Activated naive CD8-positive, alpha-beta T cell (primary cell): ENCODE data around the gene LHFPL6.
"Not testable (repeated sequence)": the region's sequence is repeated elsewhere in the genome, so short reads cannot be mapped to it uniquely, and the experiment has no call there.

Experiments used
- H3K27ac Mint-ChIP-seq: one replicate; pipeline ENCODE4 v1.8.0; 2021; ENCODE audit warnings: mixed read lengths
- H3K27me3 Mint-ChIP-seq: one replicate; pipeline ENCODE4 v1.8.0; 2021; ENCODE audit warnings: mixed read lengths
- H3K36me3 Mint-ChIP-seq: one replicate; pipeline ENCODE4 v1.8.0; 2021; ENCODE audit warnings: mixed read lengths
- H3K4me1 Mint-ChIP-seq: one replicate; pipeline ENCODE4 v1.8.0; 2021; ENCODE audit warnings: low read depth, mixed read lengths
- H3K4me3 Mint-ChIP-seq: one replicate; pipeline ENCODE4 v1.8.0; 2021; ENCODE audit warnings: mild to moderate bottlenecking, mixed read lengths
- H3K9me3 Mint-ChIP-seq: one replicate; pipeline ENCODE4 v1.8.0; 2021; ENCODE audit warnings: low read depth, mixed read lengths

The LHFPL6 gene

GRCh38 chr13:39353988-39354387, 249.0 kb downstream of the LHFPL6 start:
- no peaks in the 10 kb centered on the region for H3K9me3 Mint-ChIP-seq
- no peaks in the 10 kb centered on the region for H3K4me1 Mint-ChIP-seq
- no peaks in the 10 kb centered on the region for H3K36me3 Mint-ChIP-seq
- H3K27me3 Mint-ChIP-seq, result peaks cover 2% of the 10 kb centered on the region
- H3K4me3 Mint-ChIP-seq, result no peak overlapping the region
- H3K27ac Mint-ChIP-seq, result no peak overlapping the region

GRCh38 chr13:39350461-39350881, 252.5 kb downstream of the LHFPL6 start:
- Mint-ChIP-seq H3K4me3 (no peak overlapping the region), H3K4me1 (no peaks in the 10 kb centered on the region), H3K27me3 (peaks cover 8% of the 10 kb centered on the region), H3K9me3 (no peaks in the 10 kb centered on the region), H3K27ac (no peak overlapping the region), H3K36me3 (no peaks in the 10 kb centered on the region)

DNA sequence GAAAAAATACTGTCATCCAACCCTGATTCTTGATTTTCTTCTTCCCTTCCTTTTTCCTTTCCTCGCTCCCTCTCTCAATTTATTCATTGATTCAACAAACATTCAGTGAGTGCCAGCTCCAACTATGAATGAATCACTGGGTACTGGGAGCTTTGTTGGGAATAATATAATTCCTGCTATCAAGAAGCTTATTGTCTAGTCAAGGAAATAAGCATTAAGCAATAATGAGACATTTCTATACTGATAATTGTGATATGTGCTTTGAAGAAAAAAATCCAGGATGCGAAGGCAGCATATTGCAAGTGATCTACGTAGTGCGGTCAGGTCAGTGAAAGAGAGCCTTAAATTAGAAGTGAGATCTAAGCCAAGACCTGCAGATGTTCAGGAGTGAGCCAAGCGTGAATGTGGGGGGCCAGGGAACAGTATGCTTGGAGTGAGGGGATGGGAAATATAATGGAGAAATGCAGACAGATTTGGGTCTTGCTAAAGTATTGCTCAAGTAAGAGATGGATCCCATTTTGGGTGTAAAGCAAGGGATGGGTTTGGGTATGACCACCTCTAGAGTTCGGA, 253.5 kb downstream of the LHFPL6 start:
- Mint-ChIP-seq H3K4me3 (no peak overlapping the region), H3K27me3 (peaks cover 8% of the 10 kb centered on the region), H3K27ac (no peak overlapping the region), H3K9me3 (no peaks in the 10 kb centered on the region), H3K36me3 (no peaks in the 10 kb centered on the region), H3K4me1 (no peaks in the 10 kb centered on the region)

- no peaks in the 10 kb centered on the region for H3K9me3 Mint-ChIP-seq
- H3K36me3 Mint-ChIP-seq, result no peaks in the 10 kb centered on the region
- H3K27ac Mint-ChIP-seq, result no peak overlapping the region
- no peaks in the 10 kb centered on the region for H3K4me1 Mint-ChIP-seq
- H3K4me3 Mint-ChIP-seq, result no peak overlapping the region
- peaks cover 10% of the 10 kb centered on the region for H3K27me3 Mint-ChIP-seq
Observed at GRCh38 chr13:39347926-39348901, 254.8 kb downstream of the LHFPL6 start.

DNA sequence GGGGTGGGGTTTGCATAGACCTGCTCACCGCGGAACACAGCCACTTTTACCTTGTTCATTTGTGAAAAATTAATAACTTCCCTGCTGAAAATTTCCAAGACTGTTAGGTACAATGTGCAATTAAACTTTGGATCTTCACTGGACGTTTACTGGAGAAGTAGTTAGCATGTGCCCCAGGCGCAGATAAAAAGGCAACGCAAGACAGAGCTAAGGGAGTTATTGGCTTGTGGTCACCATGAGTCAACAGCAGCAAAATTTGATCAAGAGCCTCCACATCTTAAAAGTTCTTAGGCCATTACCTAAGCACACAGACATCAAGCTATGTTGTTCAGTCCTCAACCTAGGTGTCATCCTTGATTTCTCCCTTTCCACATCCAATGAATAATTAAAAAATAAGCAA, 257.0 kb downstream of the LHFPL6 start:
- Mint-ChIP-seq H3K27me3 (peaks cover 13% of the 10 kb centered on the region), H3K4me3 (no peak overlapping the region), H3K9me3 (no peaks in the 10 kb centered on the region), H3K27ac (no peak overlapping the region), H3K4me1 (no peaks in the 10 kb centered on the region), H3K36me3 (no peaks in the 10 kb centered on the region)

DNA sequence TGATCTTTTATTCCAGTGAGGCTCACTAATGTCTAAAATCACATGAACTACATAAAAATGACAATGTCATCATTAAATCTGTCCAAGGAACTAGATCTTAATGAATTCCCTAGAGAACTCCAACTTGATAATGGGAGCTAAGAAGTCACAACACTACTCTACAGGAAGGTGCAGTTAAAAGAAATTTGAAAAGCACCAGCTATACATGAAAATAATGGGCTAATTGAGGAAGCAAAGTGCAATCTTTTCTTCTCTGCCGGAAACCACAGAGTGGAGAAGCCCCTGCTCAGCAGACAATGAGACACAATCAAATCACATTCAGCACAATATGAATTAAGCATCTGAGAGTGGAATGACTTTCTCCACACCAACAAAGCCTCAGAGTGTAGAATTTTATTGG, 261.7 kb downstream of the LHFPL6 start:
- H3K4me3 Mint-ChIP-seq, result no peak overlapping the region
- H3K9me3 Mint-ChIP-seq, result no peaks in the 10 kb centered on the region
- H3K27ac Mint-ChIP-seq, result no peak overlapping the region
- H3K36me3 Mint-ChIP-seq, result no peaks in the 10 kb centered on the region
- no peaks in the 10 kb centered on the region for H3K4me1 Mint-ChIP-seq
- H3K27me3 Mint-ChIP-seq, result peaks cover 5% of the 10 kb centered on the region

DNA sequence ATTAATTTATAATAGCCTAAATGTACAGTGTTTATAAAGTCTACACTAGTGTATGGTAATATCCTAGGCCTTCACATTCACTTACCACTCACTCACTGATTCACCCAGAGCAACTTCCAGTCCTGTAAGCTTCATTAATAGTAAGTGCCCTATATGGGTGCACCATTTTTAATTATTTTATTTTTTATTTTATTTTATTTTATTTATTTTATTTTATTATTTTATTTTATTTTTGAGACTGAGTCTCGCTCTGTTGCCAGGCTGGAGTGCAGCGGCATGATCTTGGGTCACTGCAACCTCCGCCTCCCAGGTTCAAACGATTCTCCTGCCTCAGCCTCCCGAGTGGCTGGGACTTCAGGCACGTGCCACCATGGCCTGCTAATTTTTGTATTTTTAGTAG, 264.9 kb downstream of the LHFPL6 start:
- H3K36me3 Mint-ChIP-seq, H3K27ac Mint-ChIP-seq, H3K9me3 Mint-ChIP-seq, H3K4me1 Mint-ChIP-seq, H3K4me3 Mint-ChIP-seq, H3K27me3 Mint-ChIP-seq: not testable (repeated sequence)

DNA sequence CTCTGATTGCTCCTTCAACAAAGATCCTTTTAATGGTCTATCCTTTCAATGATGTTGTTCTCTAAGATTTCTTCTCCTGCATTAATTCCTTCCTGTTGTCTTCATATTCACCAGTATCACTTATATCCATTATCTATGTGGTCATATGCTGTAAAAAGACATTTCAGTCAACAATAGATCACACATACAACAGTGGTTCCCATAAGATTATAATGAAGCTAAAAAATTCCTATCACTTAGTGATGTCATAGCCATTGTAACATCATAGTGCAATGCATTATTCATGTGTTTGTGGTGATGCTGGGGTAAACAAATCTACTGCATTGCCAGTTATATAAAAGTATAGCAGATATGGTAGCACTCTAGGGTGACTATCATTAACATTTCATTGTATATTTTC, 266.1 kb downstream of the LHFPL6 start:
- no peaks in the 10 kb centered on the region for H3K27me3 Mint-ChIP-seq
- no peaks in the 10 kb centered on the region for H3K36me3 Mint-ChIP-seq
- peaks cover 3% of the 10 kb centered on the region for H3K9me3 Mint-ChIP-seq
- H3K27ac Mint-ChIP-seq, result no peak overlapping the region
- H3K4me3 Mint-ChIP-seq, result no peak overlapping the region
- H3K4me1 Mint-ChIP-seq, result no peaks in the 10 kb centered on the region

DNA sequence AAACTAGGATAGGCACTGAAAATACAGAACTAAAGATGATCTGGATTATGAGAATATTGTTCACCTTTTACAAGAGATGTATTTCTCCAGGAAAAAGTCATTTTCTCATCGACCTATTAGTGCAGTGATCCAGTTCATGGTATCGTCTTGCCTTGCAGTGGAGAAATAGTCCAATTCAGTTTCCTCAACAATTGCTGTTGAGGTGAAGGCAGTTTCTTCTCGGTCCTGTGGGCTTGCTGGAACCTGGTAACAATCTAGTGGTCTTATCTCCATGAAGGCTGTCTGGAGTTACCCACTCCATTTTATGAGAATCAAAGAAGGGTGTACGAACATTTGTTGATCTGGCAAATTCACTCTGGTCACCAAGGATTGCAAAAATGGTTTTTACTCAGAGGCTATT, 266.8 kb downstream of the LHFPL6 start:
- Mint-ChIP-seq H3K27ac (no peak overlapping the region), H3K9me3 (peaks cover 3% of the 10 kb centered on the region), H3K4me1 (no peaks in the 10 kb centered on the region), H3K4me3 (no peak overlapping the region), H3K27me3 (no peaks in the 10 kb centered on the region), H3K36me3 (no peaks in the 10 kb centered on the region)

DNA sequence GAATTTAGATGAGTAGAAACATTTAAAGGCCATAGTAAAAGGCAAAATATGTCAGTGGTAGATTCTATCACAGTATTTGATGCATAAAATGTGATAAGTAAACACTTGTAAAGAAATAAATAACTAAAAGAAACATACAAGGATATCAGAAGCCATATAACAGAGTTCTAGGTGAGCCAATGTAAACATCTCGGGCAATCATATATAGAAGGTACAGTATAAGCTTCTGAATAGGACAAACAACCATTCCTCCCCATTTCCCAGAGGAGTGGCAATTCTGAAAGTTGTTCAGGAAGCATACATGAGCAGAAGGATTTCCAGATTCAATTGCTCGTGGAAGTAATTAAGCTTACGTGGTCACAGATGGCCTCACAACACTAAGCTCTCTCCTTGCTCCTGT, 267.3 kb downstream of the LHFPL6 start:
- Mint-ChIP-seq H3K4me1 (no peaks in the 10 kb centered on the region), H3K36me3 (no peaks in the 10 kb centered on the region), H3K4me3 (no peak overlapping the region), H3K27me3 (no peaks in the 10 kb centered on the region), H3K27ac (no peak overlapping the region), H3K9me3 (peaks cover 4% of the 10 kb centered on the region)

DNA sequence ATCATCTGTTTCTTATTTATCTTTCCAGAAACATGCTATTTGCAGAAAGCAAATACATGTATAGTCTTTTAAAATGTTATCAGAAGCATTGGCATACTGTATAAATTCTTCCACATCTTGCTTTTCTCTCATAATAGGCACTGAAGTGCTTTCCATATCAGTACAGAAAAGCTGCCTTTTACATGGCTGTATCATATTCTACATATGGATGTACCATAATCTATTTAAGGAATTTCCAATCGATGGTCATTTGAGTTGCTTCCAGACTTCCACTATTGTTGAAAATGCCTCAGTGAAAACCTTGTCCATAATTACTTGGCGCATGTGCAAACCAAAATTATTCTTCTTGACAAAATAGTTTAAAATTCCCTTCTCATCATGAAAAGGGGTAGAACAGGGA, 272.5 kb downstream of the LHFPL6 start:
- H3K9me3 Mint-ChIP-seq, result peaks cover 9% of the 10 kb centered on the region
- H3K4me3 Mint-ChIP-seq, result no peak overlapping the region
- H3K27me3 Mint-ChIP-seq, result peaks cover 1% of the 10 kb centered on the region
- no peaks in the 10 kb centered on the region for H3K4me1 Mint-ChIP-seq
- no peaks in the 10 kb centered on the region for H3K36me3 Mint-ChIP-seq
- no peak overlapping the region for H3K27ac Mint-ChIP-seq

- Mint-ChIP-seq H3K36me3 (no peaks in the 10 kb centered on the region), H3K4me1 (no peaks in the 10 kb centered on the region), H3K27ac (no peak overlapping the region), H3K4me3 (no peak overlapping the region), H3K9me3 (peaks cover 9% of the 10 kb centered on the region), H3K27me3 (peaks cover 1% of the 10 kb centered on the region)
Observed at GRCh38 chr13:39329182-39329639, 273.8 kb downstream of the LHFPL6 start.

- peaks cover 5% of the 10 kb centered on the region for H3K9me3 Mint-ChIP-seq
- H3K36me3 Mint-ChIP-seq, result no peaks in the 10 kb centered on the region
- no peak overlapping the region for H3K4me3 Mint-ChIP-seq
- H3K4me1 Mint-ChIP-seq, result no peaks in the 10 kb centered on the region
- no peak overlapping the region for H3K27ac Mint-ChIP-seq
- H3K27me3 Mint-ChIP-seq, result peaks cover 1% of the 10 kb centered on the region
Observed at GRCh38 chr13:39327172-39327479, 275.9 kb downstream of the LHFPL6 start.

DNA sequence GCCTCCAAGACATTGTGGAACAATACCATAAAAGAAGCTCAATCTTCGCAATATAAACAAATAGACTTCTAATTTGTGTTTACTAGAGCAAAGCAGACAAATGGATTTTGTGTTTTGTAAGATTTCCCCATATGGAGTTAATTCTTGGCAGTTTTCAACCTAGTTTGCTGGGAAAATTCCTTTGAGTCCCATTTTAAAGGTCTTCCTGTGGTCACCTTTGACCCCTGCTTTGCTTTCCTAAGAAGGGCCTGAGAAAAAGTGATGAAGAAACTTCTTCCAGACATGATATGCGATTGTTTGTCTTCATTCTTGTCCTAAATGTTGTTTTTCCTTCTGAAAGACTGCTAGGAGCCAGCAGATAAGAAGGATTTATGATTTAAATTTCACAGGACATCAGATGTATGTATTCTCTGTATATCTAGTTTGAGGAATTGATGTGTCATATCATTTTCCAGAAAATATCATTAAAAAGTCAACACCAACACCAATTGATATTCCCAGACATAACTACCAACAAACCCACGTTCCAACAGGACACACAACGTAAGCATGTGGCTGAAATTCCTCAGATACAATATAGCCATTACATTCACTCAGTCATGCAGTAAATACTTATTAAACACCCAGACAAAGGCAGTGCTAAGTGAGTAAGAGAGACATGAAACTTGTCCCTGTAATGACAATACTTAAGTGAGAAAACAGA, 276.4 kb downstream of the LHFPL6 start:
- Mint-ChIP-seq H3K9me3 (peaks cover 5% of the 10 kb centered on the region), H3K4me1 (no peaks in the 10 kb centered on the region), H3K36me3 (no peaks in the 10 kb centered on the region), H3K27ac (no peak overlapping the region), H3K4me3 (no peak overlapping the region), H3K27me3 (peaks cover 1% of the 10 kb centered on the region)

GRCh38 chr13:39324806-39325311, 278.1 kb downstream of the LHFPL6 start:
- H3K4me3 Mint-ChIP-seq, result no peak overlapping the region
- no peaks in the 10 kb centered on the region for H3K9me3 Mint-ChIP-seq
- no peaks in the 10 kb centered on the region for H3K4me1 Mint-ChIP-seq
- no peak overlapping the region for H3K27ac Mint-ChIP-seq
- H3K27me3 Mint-ChIP-seq, result peaks cover 4% of the 10 kb centered on the region
- H3K36me3 Mint-ChIP-seq, result no peaks in the 10 kb centered on the region
